Neural cell (in vitro differentiated cells): ENCODE measurements around the gene DCAF6. TPM values are rescaled to one million over a fixed set of nuclear protein-coding genes. Genes with fewer than 3 reads are reported as not detected.

ENCODE experiments used
- H2AFZ ChIP-seq: fragments of 200-600, 300-800 bp; sonication (generic), shearing (Covaris generic); 2 replicates; pipeline ENCODE4 v1.6.0; 2014; ENCODE audit warnings: low read depth, mild to moderate bottlenecking, antibody characterized with exemption, low read length, moderate library complexity
- H3F3A ChIP-seq: fragments of 200-600 bp; shearing (Covaris generic); 2 replicates; pipeline ENCODE4 v1.6.1; 2016; ENCODE audit warnings: mild to moderate bottlenecking, moderate library complexity, mixed read lengths, antibody characterized with exemption, low read length; ENCODE audit not compliant: insufficient read depth, poor library complexity, severe bottlenecking
- H3K27ac ChIP-seq: fragments of 200-600, 300-800 bp; sonication (generic), shearing (Covaris generic); 2 replicates; pipeline ENCODE4 v1.5.1; 2014; ENCODE audit warnings: mild to moderate bottlenecking, low read length, moderate library complexity
- H3K27me3 ChIP-seq: fragments of 300-800, 200-600 bp; sonication (generic), shearing (Covaris generic); 2 replicates; pipeline ENCODE4 v1.6.0; 2014; ENCODE audit warnings: mild to moderate bottlenecking, low read depth, low read length, moderate library complexity; ENCODE audit not compliant: insufficient read depth
- H3K36me3 ChIP-seq: fragments of 300-800, 200-600 bp; sonication (generic), shearing (Covaris generic); 2 replicates; pipeline ENCODE4 v1.5.1; 2014; ENCODE audit warnings: mild to moderate bottlenecking, antibody characterized with exemption, low read length, moderate library complexity; ENCODE audit not compliant: insufficient read depth
- H3K4me2 ChIP-seq: fragments of 300-800, 200-600 bp; sonication (generic), shearing (Covaris generic); 2 replicates; pipeline ENCODE4 v1.6.0; 2014; ENCODE audit warnings: mild to moderate bottlenecking, low read length
- H3K4me3 ChIP-seq: fragments of 300-800, 200-600 bp; sonication (generic), shearing (Covaris generic); 2 replicates; pipeline ENCODE4 v1.5.1; 2014; ENCODE audit warnings: mild to moderate bottlenecking, low read length, moderate library complexity
- H3K79me2 ChIP-seq: fragments of 200-600 bp; shearing (Covaris generic); replicated peaks from 2 replicates; pipeline ENCODE4 v1.6.0; 2014; ENCODE audit warnings: mild to moderate bottlenecking, low read length, moderate library complexity; ENCODE audit not compliant: insufficient read depth
- H3K9ac ChIP-seq: fragments of 300-800, 200-600 bp; sonication (generic), shearing (Covaris generic); 2 replicates; pipeline ENCODE4 v1.6.1; 2016; ENCODE audit warnings: mild to moderate bottlenecking, low read length, mixed read lengths
- H3K9me2 ChIP-seq: fragments of 200-600 bp; shearing (Covaris generic); 2 replicates; pipeline ENCODE4 v1.6.1; 2016; ENCODE audit warnings: mild to moderate bottlenecking, low read length, mixed read lengths; ENCODE audit not compliant: insufficient read depth
- H3K9me3 ChIP-seq: fragments of 200-600, 300-800 bp; sonication (generic), shearing (Covaris generic); 2 replicates; pipeline ENCODE4 v1.6.1; 2016; ENCODE audit warnings: mild to moderate bottlenecking, mixed run types, low read length, moderate library complexity, mixed read lengths
- H4K20me1 ChIP-seq: fragments of 200-600 bp; shearing (Covaris generic); 2 replicates; pipeline ENCODE4 v1.6.1; 2016; ENCODE audit warnings: mild to moderate bottlenecking, mixed run types; ENCODE audit not compliant: insufficient read depth
- EP300 ChIP-seq: fragments of 450-650 bp; conservative IDR thresholded peaks from 2 replicates; pipeline ENCODE4 v1.6.1; 2014; ENCODE audit warnings: antibody characterized with exemption, mild to moderate bottlenecking, moderate library complexity; ENCODE audit not compliant: poor library complexity, severe bottlenecking
- EZH2 ChIP-seq: fragments of 200-600, 300-800 bp; shearing (Covaris generic), sonication (generic); IDR thresholded peaks from 2 replicates; pipeline ENCODE4 v1.6.1; 2014; ENCODE audit warnings: antibody characterized with exemption, low read length, borderline replicate concordance, mild to moderate bottlenecking; ENCODE audit not compliant: insufficient read depth, poor library complexity, severe bottlenecking
- MXI1 ChIP-seq: fragments of 450-650 bp; conservative IDR thresholded peaks from 2 replicates; pipeline ENCODE4 v1.6.1; 2014; ENCODE audit warnings: antibody characterized with exemption, mild to moderate bottlenecking; ENCODE audit not compliant: poor library complexity, severe bottlenecking
- POLR2AphosphoS5 ChIP-seq: IDR thresholded peaks from 2 replicates; pipeline ENCODE4 v1.6.1; 2012
- RAD21 ChIP-seq: fragments of 450-650 bp; conservative IDR thresholded peaks from 2 replicates; pipeline ENCODE4 v1.6.1; 2014; ENCODE audit warnings: antibody characterized with exemption, mild to moderate bottlenecking, moderate library complexity
- REST ChIP-seq: IDR thresholded peaks from 2 replicates; pipeline ENCODE4 v1.6.1; 2012; ENCODE audit warnings: borderline replicate concordance
- SMC3 ChIP-seq: fragments of 450-650 bp; conservative IDR thresholded peaks from 2 replicates; pipeline ENCODE4 v1.6.1; 2014; ENCODE audit warnings: antibody characterized with exemption, mild to moderate bottlenecking, moderate library complexity; ENCODE audit not compliant: poor library complexity
- TAF1 ChIP-seq: IDR thresholded peaks from 2 replicates; pipeline ENCODE4 v1.6.1; 2012; ENCODE audit warnings: low read depth
- polyA plus RNA-seq: library from polyadenylated mRNA; depleted of rRNA; stranded (reverse); fragments of >200 nt; gene quantifications from 2 replicates; pipeline ENCODE4 v1.2.3, GENCODE V29; 2014
- TF ChIP-seq, protein P1 (sequence below): fragments of 450-650 bp; IDR thresholded peaks from 2 replicates; pipeline ENCODE4 v1.5.1; 2014; ENCODE audit warnings: antibody characterized with exemption, mild to moderate bottlenecking, moderate library complexity; ENCODE audit not compliant: poor library complexity, severe bottlenecking

The DCAF6 gene
- polyA plus RNA-seq, 1 donor from 2014 or later, result 44.8 TPM

- H3K27ac ChIP-seq, result no peak overlapping the region
- no peaks in the 10 kb centered on the region for H4K20me1 ChIP-seq
- no peaks in the 10 kb centered on the region for H3F3A ChIP-seq
- H3K36me3 ChIP-seq, result no peaks in the 10 kb centered on the region
- no peak overlapping the region for H2AFZ ChIP-seq
- H3K9me3 ChIP-seq, result no peaks in the 10 kb centered on the region
- H3K9me2 ChIP-seq, result no peaks in the 10 kb centered on the region
- no peak for TF ChIP-seq RAD21
- no peak for TF ChIP-seq EZH2
- TF ChIP-seq REST, result no peak
- TF ChIP-seq, protein P1, sequence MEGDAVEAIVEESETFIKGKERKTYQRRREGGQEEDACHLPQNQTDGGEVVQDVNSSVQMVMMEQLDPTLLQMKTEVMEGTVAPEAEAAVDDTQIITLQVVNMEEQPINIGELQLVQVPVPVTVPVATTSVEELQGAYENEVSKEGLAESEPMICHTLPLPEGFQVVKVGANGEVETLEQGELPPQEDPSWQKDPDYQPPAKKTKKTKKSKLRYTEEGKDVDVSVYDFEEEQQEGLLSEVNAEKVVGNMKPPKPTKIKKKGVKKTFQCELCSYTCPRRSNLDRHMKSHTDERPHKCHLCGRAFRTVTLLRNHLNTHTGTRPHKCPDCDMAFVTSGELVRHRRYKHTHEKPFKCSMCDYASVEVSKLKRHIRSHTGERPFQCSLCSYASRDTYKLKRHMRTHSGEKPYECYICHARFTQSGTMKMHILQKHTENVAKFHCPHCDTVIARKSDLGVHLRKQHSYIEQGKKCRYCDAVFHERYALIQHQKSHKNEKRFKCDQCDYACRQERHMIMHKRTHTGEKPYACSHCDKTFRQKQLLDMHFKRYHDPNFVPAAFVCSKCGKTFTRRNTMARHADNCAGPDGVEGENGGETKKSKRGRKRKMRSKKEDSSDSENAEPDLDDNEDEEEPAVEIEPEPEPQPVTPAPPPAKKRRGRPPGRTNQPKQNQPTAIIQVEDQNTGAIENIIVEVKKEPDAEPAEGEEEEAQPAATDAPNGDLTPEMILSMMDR, result no peak
- TF ChIP-seq POLR2AphosphoS5, result no peak
- no peak for TF ChIP-seq TAF1
- TF ChIP-seq EP300, result no peak
- TF ChIP-seq MXI1, result no peak
- no peak for TF ChIP-seq SMC3
- no peaks in the 10 kb centered on the region for H3K27me3 ChIP-seq
- no peak overlapping the region for H3K4me3 ChIP-seq
- H3K9ac ChIP-seq, result no peak overlapping the region
- H3K4me2 ChIP-seq, result no peak overlapping the region
- no peaks in the 10 kb centered on the region for H3K79me2 ChIP-seq
Measured at GRCh38 chr1:168004531-168004930, 68.0 kb downstream of the DCAF6 start.

DNA sequence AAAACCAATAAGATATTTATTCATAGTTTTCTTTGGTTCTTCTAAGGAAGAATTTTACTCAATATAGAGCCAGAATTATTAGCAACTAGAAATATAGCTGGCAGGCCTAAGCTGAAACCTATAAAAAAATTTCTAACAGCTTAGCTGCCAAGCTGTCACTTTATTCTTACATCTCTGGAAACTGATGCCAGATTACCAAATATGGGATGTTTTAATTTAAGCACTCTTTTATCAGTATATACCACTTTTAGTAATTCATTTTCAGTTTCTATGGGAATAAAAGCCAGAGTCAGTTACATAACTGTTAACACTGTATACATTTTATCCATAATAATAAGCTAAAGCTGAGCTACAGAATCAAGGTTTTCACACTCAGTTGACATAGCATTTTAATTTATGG lies 69.0 kb downstream of the DCAF6 start:
- no peaks in the 10 kb centered on the region for H4K20me1 ChIP-seq
- no peaks in the 10 kb centered on the region for H3K79me2 ChIP-seq
- H3K27ac ChIP-seq, result no peak overlapping the region
- no peak overlapping the region for H3K4me3 ChIP-seq
- H2AFZ ChIP-seq, result no peak overlapping the region
- no peaks in the 10 kb centered on the region for H3K9me2 ChIP-seq
- H3K27me3 ChIP-seq, result no peaks in the 10 kb centered on the region
- H3K9me3 ChIP-seq, result no peaks in the 10 kb centered on the region
- H3F3A ChIP-seq, result no peaks in the 10 kb centered on the region
- no peaks in the 10 kb centered on the region for H3K36me3 ChIP-seq
- no peak overlapping the region for H3K9ac ChIP-seq
- H3K4me2 ChIP-seq, result no peak overlapping the region
- TF ChIP-seq RAD21 (no peak), SMC3 (no peak), EZH2 (no peak), TAF1 (no peak), POLR2AphosphoS5 (no peak), MXI1 (no peak), EP300 (no peak), REST (no peak)
- TF ChIP-seq, protein P1, result no peak
